SKM-1 treated with dmso at 0.1 percent for 144 hours (cell line): Measurements from ENCODE around the gene TEKT1.
"Not testable (repeated sequence)": the region's sequence is repeated elsewhere in the genome, so short reads cannot be mapped to it uniquely, and the experiment has no call there.

Experiments
- DNase-seq: peaks from one replicate; lab custom pipeline; 2025; ENCODE audit not compliant: unreplicated experiment; lab: John Stamatoyannopoulos, UW

Gene TEKT1

GRCh38 chr17:6831661-6832263 is at the start of gene TEKT1:
Gene TEKT1 (minus strand): TSS chr17:6831729. CDS start chr17:6830376, 1,353 bp downstream.
- DNase-seq: peak; percentile 13

- DNase-seq: not testable (repeated sequence)
Measured at GRCh38 chr17:6879221-6879975, 47.9 kb upstream of the TEKT1 start.

- not testable (repeated sequence) for DNase-seq
Measured at GRCh38 chr17:6875276-6875675, 43.7 kb upstream of the TEKT1 start.

- DNase-seq: no peak
Measured at GRCh38 chr17:6872936-6873335, 41.4 kb upstream of the TEKT1 start.

GRCh38 chr17:6870841-6871240 is 39.3 kb upstream of the TEKT1 start:
- no peak for DNase-seq

GRCh38 chr17:6868582-6868981 is 37.1 kb upstream of the TEKT1 start:
- no peak for DNase-seq

- DNase-seq: no peak
Measured at GRCh38 chr17:6867849-6868248, 36.3 kb upstream of the TEKT1 start.

GRCh38 chr17:6862825-6863224 is 31.3 kb upstream of the TEKT1 start:
- no peak for DNase-seq

GRCh38 chr17:6862122-6862521 is 30.6 kb upstream of the TEKT1 start:
- DNase-seq: no peak

- DNase-seq: no peak
Measured at GRCh38 chr17:6857904-6858303, 26.4 kb upstream of the TEKT1 start.

- DNase-seq: no peak
Measured at GRCh38 chr17:6857336-6857735, 25.8 kb upstream of the TEKT1 start.

- no peak for DNase-seq
Measured at GRCh38 chr17:6856051-6856450, 24.5 kb upstream of the TEKT1 start.

GRCh38 chr17:6853764-6854442 is 22.4 kb upstream of the TEKT1 start:
- no peak for DNase-seq

GRCh38 chr17:6848545-6849179 is 17.1 kb upstream of the TEKT1 start:
- not testable (repeated sequence) for DNase-seq

- DNase-seq: not testable (repeated sequence)
Measured at GRCh38 chr17:6846138-6846537, 14.6 kb upstream of the TEKT1 start.

GRCh38 chr17:6844406-6844805 is 12.9 kb upstream of the TEKT1 start:
- not testable (repeated sequence) for DNase-seq

GRCh38 chr17:6843241-6843880 is 11.8 kb upstream of the TEKT1 start:
- no peak for DNase-seq

GRCh38 chr17:6841769-6842168 is 10.2 kb upstream of the TEKT1 start:
- DNase-seq: not testable (repeated sequence)

GRCh38 chr17:6830383-6830986 is 1.0 kb downstream of the TEKT1 start:
- DNase-seq: no peak

GRCh38 chr17:6823011-6823442 is 8.5 kb downstream of the TEKT1 start:
- no peak for DNase-seq

- no peak for DNase-seq
Measured at GRCh38 chr17:6818938-6819337, 12.6 kb downstream of the TEKT1 start.
